HG02759 (cell line): Measurements from ENCODE around the gene PLSCR3.

Experiments
- ATAC-seq: cut with Tn5 transposase; IDR thresholded peaks from one replicate; pipeline ENCODE4 v1.9.1; 2021; ENCODE audit warnings: mild to moderate bottlenecking, moderate library complexity; ENCODE audit not compliant: unreplicated experiment

Gene PLSCR3

DNA sequence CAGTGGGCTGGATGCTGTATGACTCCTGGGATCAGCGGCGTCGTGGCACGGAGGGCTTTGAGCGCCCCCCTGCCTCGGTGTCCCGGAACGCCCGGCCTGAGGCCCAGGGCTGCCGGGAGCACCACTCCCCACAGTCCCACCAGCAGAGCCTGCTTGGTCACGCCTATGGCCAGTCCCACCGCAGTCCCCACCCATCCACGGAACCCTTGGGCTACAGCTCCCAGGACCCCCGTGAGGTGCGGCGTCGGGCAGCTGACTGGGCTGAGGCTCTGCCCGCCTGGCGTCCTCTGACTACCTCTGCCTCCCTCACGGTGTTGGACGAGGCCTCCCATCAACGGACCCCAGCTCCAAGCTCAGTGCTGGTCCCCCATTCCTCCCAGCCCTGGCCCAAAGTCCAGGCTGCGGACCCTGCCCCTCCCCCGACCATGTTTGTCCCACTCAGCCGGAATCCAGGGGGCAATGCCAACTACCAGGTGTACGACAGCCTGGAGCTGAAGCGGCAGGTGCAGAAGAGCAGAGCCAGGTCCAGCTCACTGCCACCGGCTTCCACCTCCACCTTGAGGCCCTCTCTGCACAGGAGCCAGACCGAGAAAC, 32.7 kb upstream of the PLSCR3 start:
- ATAC-seq, result no peak

DNA sequence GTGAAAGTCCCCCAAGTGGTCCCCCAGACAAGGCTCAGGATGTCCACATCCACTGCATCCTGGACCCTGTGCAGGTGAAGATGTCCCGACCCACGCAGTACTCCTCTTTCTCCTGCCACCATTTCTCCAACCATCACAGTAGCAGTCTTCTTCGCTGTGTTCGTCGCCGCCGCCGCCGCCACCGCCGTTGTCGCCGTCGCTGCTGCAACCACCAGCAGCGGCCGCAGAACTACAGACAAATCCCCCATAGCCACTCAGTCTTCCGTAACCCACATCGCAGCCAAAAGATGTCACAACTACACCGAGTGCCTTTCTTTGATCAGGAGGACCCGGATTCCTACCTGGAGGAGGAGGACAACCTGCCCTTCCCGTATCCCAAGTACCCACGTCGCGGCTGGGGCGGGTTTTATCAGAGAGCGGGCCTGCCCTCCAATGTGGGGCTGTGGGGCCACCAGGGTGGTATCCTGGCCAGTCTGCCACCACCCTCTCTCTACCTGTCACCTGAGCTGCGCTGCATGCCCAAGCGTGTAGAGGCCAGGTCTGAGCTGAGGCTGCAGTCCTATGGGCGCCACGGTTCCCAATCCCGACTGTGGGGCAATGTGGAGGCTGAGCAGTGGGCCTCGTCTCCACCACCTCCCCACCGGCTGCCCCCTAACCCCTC, 32.0 kb upstream of the PLSCR3 start:
- ATAC-seq, result no peak

DNA sequence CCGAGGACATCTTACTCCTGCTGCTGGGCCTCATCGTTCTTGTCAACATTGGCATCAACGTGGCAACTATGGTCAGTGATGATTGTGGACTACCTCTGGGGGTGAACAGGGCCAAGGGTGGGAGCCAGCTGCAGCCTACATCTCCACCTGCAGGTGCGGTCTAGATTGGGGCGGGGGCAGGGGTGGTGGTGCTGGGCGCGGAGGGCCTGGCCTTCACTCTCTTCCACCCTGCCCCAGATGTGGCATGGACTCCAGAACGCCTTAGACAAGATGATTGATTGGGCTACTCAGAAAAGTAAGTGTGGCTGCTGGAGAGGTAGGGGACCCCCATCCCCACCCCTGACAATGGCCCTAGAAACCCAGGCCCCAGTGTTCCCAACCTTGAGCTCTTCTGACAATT, 31.4 kb upstream of the PLSCR3 start:
- ATAC-seq, result no peak

DNA sequence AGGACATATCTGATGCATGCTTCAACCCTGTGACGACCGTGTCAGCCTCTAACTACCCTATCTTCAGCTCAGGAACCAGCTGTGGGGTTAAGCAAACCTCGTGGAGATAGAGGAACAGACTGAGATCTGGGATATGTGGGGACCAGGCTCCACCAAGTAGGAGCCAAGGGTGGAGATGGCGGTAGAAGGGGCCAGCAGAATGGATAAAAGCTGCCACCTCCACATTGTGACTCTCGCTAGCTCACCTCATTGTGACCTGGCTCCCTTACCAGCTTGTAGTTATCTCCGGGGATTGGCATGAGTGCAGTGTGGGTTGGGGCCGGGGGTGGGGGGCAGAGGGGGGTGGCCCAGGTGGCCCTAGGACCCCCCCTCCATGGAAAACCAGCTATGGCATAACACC, 31.0 kb upstream of the PLSCR3 start, which contains the start of gene SPEM2:
TSS of gene SPEM2 (plus strand) at position 301 of the 400 bp plus-strand sequence. CDS start at position 374, 73 bp downstream.
- no peak for ATAC-seq

DNA sequence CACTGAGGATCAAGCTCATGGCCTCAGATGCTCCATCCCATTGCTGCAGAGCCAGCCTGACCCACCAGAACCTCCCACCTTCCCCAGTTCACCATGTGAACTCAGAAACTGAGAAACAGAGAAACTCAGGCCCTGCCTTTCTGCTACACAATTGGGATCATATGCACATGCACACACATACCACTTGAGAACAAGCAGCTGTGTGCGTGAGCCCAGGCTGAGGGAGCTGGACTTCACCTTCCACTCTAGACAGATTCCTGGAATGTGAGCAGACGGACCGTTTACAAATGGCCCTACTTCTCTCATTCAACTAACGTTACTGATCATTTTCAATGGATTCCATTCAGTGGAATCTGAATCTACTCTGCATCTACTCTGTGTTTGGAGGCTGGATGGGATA, 29.4 kb upstream of the PLSCR3 start:
- no peak for ATAC-seq

DNA sequence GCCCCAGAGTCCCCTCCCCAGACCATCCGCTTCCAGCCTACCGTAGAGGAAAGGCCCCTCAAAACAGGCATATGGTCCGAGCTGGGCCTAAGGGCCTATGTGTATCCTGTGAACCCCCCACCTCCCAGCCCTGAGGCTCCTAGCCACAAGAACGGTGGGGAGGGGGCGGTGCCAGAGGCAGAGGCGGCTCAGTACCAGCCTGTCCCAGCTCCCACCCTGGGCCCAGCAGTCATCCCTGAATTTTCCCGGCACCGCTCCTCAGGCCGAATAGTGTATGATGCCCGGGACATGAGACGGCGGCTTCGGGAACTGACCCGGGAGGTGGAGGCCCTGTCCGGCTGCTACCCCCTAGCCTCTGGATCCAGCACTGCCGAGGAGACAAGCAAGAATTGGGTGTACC, 26.9 kb upstream of the PLSCR3 start:
- ATAC-seq, result no peak

DNA sequence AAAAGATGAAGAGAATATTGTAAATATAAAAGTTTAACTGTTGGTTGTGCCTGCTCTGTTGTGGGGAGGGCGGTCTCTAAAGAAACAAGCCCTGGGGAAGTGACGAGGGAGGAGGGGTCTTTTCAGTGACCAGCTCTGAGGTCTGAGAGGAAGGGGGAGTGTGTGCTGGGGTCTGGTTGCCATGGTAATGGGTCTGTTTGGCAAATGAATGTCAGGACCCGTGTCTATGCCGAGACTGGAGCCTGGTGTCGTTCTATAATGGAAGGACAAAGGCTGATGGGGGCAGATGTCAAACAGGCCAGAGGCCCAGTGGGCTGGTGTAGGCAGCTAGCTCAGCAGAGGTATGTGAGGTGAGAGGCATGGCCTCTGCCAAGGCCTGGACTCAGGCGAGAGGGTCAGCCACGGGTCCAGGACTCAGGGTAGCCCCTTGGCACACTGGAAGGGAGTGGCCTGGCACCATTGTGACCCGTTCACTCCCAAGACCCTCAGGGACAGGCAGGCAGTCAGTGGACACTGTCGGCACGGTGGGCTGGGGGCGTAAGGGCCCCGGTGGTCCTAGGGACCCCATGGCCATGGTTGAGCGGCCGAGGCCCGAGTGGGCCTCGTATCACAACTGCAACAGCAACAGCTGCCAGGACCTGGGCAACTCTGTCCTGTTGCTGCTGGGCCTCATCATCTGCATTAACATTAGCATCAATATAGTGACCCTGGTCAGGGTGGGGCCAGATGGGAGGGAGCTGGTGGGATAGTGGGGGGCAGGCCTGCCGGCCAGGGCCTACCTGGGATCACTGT, 25.7 kb upstream of the PLSCR3 start, which contains the start of gene SPEM1:
TSS of gene SPEM1 (plus strand) at position 506 of the 792 bp plus-strand sequence. CDS start at position 567, 61 bp downstream.
- no peak for ATAC-seq

DNA sequence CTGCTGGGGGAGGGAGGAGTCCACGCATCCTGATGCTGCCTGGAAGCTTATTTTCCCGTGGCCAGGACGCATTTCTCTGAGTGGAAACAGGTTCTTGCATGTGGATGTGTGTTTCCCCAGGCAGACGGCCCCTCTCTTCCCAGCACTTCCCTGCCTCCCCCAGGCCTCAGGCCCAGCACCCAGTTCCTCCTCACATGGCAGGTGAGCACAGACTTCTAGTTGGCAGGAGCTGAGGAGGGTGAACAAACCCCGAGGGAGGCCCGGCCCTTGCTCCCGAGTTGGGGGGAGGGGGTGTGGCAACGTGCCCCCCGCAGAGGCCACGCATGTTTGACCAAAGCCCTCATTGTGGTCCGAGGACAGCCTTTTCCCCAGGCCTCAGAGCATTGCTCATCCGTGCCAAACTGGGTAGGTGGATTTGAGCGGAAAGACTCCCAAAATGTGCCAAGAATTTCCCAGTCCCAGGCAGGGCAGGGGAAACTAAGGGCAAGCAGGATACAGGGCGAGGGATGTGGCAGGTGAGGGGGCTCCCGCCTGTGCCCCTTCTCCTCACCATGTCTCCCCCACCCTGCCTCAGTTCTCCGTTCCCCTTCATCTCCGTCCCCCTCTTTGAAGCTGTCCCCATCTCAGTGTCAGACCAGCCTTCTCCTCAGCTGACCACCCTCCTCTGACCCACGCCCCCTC, 24.3 kb upstream of the PLSCR3 start:
- ATAC-seq, result no peak

DNA sequence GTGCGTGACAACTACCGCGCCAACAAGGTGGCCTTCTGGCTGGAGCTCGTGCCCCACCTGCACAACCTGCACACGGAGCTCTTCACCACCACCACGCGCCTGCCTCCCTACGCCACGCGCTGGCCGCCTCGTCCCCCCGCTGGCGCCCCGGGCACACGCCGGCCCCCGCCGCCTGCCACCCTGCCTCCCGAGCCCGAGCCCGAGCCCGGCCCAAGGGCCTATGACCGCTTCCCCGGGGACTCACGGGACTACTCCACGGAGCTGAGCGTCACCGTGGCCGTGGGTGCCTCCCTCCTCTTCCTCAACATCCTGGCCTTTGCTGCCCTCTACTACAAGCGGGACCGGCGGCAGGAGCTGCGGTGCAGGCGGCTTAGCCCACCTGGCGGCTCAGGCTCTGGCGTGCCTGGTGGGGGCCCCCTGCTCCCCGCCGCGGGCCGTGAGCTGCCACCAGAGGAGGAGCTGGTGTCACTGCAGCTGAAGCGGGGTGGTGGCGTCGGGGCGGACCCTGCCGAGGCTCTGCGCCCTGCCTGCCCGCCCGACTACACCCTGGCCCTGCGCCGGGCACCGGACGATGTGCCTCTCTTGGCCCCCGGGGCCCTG, 22.8 kb upstream of the PLSCR3 start:
- ATAC-seq, result no peak

DNA sequence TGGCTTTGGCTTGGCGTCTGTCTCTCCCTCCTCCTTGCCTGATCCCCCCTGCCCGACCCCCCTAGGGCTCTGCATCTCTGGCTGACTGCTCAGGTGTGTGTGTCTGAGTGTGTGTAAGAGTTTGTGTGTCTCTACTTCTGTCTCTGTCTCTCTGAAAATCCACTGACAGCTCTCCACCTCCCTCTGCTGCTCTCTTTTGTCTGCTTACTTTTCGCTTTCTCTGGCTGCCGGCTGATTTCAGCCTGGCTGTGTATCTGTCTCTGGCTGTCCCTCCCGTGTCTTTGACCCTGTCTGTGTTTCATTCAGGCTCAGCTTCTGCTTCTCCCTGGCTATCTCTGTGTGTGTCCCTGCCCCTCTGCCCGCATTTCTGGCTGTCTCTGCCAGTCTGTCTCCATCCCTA, 22.0 kb upstream of the PLSCR3 start:
- no peak for ATAC-seq

DNA sequence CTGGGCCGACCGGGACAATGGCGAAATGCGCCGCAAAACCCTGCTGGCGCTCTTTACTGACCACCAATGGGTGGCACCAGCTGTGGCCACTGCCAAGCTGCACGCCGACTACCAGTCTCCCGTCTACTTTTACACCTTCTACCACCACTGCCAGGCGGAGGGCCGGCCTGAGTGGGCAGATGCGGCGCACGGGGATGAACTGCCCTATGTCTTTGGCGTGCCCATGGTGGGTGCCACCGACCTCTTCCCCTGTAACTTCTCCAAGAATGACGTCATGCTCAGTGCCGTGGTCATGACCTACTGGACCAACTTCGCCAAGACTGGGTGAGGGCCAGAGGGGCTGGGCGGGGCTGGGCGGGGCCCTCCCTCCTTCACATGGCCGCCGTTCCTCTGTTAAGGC, 21.5 kb upstream of the PLSCR3 start:
- no peak for ATAC-seq

DNA sequence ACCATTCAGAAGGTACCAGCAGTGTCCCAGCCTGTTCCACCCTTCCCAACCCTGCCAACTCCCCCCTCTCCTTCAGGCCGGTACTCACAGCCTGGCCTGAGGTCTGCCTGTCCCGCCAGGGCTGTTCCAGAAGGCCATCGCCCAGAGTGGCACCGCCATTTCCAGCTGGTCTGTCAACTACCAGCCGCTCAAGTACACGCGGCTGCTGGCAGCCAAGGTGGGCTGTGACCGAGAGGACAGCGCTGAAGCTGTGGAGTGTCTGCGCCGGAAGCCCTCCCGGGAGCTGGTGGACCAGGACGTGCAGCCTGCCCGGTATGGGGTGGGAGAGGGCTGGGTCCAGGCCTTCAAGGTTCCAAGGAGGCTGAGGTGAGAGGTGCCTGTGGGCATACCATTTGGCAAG, 20.5 kb upstream of the PLSCR3 start:
- ATAC-seq, result no peak

DNA sequence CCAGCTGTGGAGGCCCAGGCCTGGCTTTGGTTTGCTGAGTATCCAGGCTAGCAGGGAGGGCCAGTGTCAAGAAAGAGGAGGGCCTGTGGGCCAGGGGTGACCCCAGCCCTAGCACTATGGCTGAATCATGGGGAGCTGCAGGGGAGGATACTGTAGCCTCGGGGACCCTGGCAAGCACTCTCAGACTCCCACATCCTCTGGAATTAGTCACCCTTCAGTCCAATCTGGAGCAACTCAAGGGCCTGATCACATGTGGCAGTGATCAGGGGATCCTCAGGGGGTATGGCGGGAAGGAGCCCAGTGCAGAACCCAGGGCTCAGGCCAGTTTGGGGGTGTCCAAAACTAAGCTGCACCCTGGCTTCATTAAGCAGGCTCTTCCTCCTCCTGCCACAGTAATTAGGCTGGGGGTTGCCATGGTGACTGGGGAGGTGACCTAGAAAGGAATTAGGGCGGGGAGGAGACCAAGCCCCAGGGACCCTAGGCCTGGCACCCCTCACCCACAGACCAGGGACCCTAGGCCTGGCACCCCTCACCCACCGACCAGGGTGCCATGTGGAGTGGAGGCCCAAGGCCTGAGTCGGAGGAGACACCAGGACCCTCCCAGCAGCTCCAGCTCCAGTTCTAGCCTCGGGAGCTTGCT, 19.1 kb upstream of the PLSCR3 start:
- ATAC-seq, result no peak

DNA sequence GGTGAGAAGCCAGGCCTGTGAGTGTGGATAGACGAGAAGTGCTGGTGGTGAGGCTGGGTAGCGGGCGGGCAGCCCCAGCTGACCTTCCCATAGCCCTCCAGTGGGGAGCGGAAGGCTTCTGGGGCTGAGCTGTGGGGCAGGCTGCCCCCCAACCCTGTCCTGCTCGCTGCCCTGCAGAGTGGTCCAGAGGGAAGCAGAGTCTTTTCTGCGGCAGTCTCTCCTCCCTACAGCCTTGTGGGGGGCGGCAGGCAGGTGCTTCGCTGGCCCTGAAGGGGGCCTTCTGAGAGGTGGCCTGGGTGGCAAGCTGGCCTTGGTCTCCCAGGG, 17.1 kb upstream of the PLSCR3 start:
- ATAC-seq, result no peak

DNA sequence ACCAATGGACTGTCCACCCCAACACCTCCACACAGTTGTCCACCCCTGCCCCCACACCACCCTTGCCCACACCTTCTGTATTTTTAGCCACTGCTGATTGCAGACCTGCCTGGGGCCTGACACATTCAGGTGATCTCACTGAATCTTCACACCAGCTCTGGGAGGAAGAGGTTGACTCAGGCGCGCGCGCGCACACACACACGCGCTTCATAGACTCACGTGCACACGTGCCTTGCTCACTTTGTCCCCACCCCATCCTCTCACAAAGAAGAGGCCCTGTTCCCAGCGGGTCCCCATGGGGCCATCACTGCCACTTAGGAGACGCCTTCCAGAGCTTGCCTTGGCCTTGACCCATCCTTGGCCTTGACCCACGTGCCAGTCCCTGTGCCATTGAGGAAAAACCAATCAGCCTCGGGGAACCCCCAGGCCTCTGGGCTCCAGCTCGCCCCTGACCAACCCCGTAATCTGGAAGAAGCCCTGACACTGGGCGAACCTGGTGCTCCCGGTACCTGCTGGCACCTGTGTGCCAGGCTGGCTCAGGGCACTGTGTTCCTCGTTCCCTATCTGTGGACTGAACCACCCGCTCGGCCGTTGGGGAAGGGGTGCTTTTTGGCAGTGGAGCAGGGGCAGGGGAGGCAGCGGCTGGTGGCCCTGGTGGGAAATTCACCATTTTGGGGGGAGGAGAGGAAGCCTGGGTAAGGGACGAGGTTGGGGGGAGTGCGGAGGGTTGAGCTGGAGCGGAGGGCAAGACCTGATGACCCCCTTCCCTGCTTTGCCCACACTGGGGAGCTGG, 16.5 kb upstream of the PLSCR3 start:
- ATAC-seq, result no peak

DNA sequence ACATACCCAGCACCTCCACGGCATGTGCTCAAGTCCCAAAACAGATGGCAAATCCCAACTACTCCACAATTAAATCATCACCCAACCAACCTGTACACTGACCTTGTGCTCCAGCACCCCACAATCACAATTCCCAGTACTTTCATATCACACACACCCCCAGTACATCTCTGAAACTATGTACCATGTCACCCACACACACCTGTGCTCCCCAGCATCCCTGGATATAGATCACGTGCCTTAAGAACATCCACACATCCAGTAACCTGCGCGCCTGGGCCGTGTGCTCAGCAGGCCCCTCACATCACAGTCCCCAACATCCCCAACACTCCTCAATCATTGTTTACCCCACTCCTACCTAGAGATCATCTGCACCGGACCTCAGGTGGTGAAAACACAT, 15.4 kb upstream of the PLSCR3 start:
- no peak for ATAC-seq

DNA sequence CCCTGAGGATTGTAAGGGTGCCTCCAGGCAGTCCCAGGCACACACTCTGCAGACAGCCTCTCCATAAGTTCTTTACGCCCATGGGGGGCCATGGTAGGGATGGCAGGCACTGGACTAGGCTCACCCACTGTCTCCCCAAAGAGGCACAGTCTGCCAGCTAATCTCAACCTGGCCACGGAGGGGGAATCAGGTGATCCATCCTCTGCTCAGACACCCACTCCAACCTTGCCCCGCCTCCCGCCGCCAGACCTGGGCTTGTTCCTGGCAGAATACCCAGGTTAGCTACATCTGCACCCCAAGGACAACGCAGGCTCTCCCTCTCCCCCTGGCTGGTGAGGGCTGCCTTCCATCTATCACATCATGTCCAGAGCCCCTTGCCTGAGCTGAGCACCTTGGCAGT, 14.5 kb upstream of the PLSCR3 start:
- no peak for ATAC-seq

DNA sequence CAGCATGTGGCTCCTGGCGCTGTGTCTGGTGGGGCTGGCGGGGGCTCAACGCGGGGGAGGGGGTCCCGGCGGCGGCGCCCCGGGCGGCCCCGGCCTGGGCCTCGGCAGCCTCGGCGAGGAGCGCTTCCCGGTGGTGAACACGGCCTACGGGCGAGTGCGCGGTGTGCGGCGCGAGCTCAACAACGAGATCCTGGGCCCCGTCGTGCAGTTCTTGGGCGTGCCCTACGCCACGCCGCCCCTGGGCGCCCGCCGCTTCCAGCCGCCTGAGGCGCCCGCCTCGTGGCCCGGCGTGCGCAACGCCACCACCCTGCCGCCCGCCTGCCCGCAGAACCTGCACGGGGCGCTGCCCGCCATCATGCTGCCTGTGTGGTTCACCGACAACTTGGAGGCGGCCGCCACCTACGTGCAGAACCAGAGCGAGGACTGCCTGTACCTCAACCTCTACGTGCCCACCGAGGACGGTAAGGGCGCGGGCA, 14.0 kb upstream of the PLSCR3 start:
- ATAC-seq, result no peak

DNA sequence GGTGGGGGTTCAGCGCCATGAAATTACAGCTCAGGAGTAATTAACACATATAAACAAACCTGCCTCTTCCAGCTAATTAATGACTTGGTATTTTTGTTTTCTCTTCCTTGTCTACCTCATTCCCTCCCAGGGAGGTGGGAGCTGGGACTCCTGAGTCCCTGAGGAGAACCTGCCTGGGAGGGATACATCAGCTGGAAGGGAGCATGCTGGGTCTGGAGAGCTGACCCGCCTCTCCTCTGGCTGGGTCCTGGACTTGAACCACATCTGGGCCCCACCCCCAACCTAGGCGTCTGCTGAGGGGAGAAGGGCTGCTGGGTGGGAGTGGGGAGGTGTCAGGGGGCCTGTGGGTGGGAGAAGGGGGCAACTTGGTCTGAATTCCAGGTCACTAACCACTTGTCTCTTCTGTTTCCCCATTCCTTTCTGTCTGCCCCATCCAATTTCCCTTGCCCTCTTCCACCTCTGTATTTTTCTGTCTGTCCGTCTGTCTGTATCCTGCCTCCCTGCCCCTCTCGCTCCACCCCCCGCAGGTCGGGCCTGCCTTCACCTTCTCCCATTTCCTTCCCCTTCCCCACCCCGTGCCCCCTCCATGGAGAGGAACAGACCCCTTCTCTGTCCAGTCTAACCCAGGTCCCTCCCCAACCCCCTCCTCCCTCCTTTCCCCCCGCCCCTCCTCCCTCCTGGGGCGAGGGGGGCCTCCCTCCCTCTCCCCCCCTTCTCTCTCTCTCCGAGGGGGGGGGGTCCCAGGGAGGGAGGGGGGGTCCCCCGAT, 13.3 kb upstream of the PLSCR3 start, which contains the start of gene NLGN2:
TSS of gene NLGN2 (plus strand) at position 361 of the 767 bp plus-strand sequence. CDS start 411 bp downstream, outside the sequence.
- ATAC-seq, result no peak
